ENCODE measurements around the gene PRKAR2A. TPM values are rescaled to one million over a fixed set of nuclear protein-coding genes. Genes with fewer than 3 reads are reported as not detected.

PRKAR2A gene
- total and polyA plus RNA-seq, 9 of the 15 experiments (the other 6 are each of a cell fraction or from before 2014, with no cell fraction given): 15.9 to 84.5 (median 37.6) TPM

DNA sequence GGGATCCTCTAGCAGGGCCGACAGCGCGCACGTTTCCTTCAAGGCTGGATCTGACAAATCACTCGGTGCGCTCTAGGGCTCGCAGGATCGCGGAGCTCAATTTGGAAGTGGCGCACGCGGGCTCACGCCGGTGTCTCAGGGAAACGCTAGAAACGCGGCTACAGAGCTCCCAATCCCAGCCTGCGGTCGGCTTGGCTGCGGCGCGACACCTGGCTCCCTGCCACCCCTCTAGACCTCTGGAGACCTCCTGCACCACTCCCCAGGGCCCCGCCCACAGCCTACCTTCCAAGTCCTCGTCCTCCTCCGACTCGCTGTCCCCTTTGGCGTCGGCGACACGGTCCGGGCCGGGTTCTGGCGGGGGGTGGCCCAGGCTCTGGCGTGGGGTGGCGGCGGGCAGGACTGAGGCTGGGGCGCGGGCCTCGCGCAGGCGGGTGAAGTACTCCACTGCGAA lies 596 bp downstream of the PRKAR2A start (continued):
- TF ChIP-seq, protein P1, sequence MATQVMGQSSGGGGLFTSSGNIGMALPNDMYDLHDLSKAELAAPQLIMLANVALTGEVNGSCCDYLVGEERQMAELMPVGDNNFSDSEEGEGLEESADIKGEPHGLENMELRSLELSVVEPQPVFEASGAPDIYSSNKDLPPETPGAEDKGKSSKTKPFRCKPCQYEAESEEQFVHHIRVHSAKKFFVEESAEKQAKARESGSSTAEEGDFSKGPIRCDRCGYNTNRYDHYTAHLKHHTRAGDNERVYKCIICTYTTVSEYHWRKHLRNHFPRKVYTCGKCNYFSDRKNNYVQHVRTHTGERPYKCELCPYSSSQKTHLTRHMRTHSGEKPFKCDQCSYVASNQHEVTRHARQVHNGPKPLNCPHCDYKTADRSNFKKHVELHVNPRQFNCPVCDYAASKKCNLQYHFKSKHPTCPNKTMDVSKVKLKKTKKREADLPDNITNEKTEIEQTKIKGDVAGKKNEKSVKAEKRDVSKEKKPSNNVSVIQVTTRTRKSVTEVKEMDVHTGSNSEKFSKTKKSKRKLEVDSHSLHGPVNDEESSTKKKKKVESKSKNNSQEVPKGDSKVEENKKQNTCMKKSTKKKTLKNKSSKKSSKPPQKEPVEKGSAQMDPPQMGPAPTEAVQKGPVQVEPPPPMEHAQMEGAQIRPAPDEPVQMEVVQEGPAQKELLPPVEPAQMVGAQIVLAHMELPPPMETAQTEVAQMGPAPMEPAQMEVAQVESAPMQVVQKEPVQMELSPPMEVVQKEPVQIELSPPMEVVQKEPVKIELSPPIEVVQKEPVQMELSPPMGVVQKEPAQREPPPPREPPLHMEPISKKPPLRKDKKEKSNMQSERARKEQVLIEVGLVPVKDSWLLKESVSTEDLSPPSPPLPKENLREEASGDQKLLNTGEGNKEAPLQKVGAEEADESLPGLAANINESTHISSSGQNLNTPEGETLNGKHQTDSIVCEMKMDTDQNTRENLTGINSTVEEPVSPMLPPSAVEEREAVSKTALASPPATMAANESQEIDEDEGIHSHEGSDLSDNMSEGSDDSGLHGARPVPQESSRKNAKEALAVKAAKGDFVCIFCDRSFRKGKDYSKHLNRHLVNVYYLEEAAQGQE (IDR thresholded peaks at IDR 0.05; ENCODE audit: borderline replicate concordance): no peak
- TF ChIP-seq, protein P1 (CRISPR knock-in tag; IDR thresholded peaks at IDR 0.05; ENCODE audit: low read depth): no peak
- TF ChIP-seq TBL1XR1 (IDR thresholded peaks at IDR 0.05; ENCODE audit: low read length in 2 of 2): no peak
- no peak for TF ChIP-seq ZNF79 (CRISPR knock-in tag; IDR thresholded peaks at IDR 0.05; ENCODE audit: low read depth)
- no peak for TF ChIP-seq POLR2B (IDR thresholded peaks at IDR 0.05; ENCODE audit: low read depth, partially characterized antibody)
- peak; percentile 82 for TF ChIP-seq L3MBTL2 (IDR thresholded peaks at IDR 0.05)
- no peak for TF ChIP-seq NR4A1 (CRISPR knock-in tag; IDR thresholded peaks at IDR 0.05)
- TF ChIP-seq NR4A1 (tag; IDR thresholded peaks at IDR 0.05): no peak
- no peak for TF ChIP-seq ZNF12 (CRISPR knock-in tag; IDR thresholded peaks at IDR 0.05)
- no peak for TF ChIP-seq NFE2 (IDR thresholded peaks at IDR 0.05; ENCODE audit: low read depth)
- TF ChIP-seq, protein P2, sequence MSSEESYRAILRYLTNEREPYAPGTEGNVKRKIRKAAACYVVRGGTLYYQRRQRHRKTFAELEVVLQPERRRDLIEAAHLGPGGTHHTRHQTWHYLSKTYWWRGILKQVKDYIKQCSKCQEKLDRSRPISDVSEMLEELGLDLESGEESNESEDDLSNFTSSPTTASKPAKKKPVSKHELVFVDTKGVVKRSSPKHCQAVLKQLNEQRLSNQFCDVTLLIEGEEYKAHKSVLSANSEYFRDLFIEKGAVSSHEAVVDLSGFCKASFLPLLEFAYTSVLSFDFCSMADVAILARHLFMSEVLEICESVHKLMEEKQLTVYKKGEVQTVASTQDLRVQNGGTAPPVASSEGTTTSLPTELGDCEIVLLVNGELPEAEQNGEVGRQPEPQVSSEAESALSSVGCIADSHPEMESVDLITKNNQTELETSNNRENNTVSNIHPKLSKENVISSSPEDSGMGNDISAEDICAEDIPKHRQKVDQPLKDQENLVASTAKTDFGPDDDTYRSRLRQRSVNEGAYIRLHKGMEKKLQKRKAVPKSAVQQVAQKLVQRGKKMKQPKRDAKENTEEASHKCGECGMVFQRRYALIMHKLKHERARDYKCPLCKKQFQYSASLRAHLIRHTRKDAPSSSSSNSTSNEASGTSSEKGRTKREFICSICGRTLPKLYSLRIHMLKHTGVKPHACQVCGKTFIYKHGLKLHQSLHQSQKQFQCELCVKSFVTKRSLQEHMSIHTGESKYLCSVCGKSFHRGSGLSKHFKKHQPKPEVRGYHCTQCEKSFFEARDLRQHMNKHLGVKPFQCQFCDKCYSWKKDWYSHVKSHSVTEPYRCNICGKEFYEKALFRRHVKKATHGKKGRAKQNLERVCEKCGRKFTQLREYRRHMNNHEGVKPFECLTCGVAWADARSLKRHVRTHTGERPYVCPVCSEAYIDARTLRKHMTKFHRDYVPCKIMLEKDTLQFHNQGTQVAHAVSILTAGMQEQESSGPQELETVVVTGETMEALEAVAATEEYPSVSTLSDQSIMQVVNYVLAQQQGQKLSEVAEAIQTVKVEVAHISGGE (CRISPR knock-in tag; IDR thresholded peaks at IDR 0.05): 0 out of 6 replicates have a peak, but pooled peaks of 1 of the 3 experiments have one; percentile 19
- TF ChIP-seq JUN (IDR thresholded peaks at IDR 0.05; ENCODE audit: borderline replicate concordance, low read depth, low read length): no peak
- no peak for TF ChIP-seq JUN (CRISPR knock-in tag; IDR thresholded peaks at IDR 0.05; ENCODE audit: borderline replicate concordance)
- TF ChIP-seq RAD51 (IDR thresholded peaks at IDR 0.05; ENCODE audit: borderline replicate concordance, low read depth): no peak
- TF ChIP-seq ZC3H4 (CRISPR knock-in tag; IDR thresholded peaks at IDR 0.05; ENCODE audit: borderline replicate concordance): no peak
- no peak for TF ChIP-seq U2AF1 (optimal IDR thresholded peaks at IDR 0.05; ENCODE audit: low read depth, low read length)
- TF ChIP-seq KHSRP (IDR thresholded peaks at IDR 0.05): no peak

All from K562 (cell line).